Karpas-422 (cell line): ENCODE data around the gene LYPD6. TPM values are rescaled to one million over a fixed set of nuclear protein-coding genes. Genes with fewer than 3 reads are reported as not detected.

Experiments
- DNase-seq: peaks from one replicate; pipeline ENCODE4 v3.0.0-alpha.2; 2015
- H2AFZ ChIP-seq: fragments of 200-600 bp; sonication (generic); 2 replicates; pipeline ENCODE4 v1.6.1; 2014; ENCODE audit warnings: antibody characterized with exemption, low read length, mixed read lengths
- H3K27ac ChIP-seq: fragments of 200-600 bp; sonication (generic); 2 replicates; pipeline ENCODE4 v1.5.1; 2014; ENCODE audit warnings: mild to moderate bottlenecking, low read length, moderate library complexity
- H3K27me3 ChIP-seq: fragments of 200-600 bp; sonication (generic); 2 replicates; pipeline ENCODE4 v1.6.1; 2014; ENCODE audit warnings: low read length, mixed read lengths
- H3K36me3 ChIP-seq: fragments of 200-600 bp; sonication (generic); 2 replicates; pipeline ENCODE4 v1.6.1; 2014; ENCODE audit warnings: low read length, mixed read lengths; ENCODE audit not compliant: insufficient read depth
- H3K4me1 ChIP-seq: fragments of 200-600 bp; sonication (generic); 2 replicates; pipeline ENCODE4 v1.6.1; 2014; ENCODE audit warnings: mild to moderate bottlenecking, low read length, mixed read lengths
- H3K4me2 ChIP-seq: fragments of 200-600 bp; sonication (generic); 2 replicates; pipeline ENCODE4 v1.6.1; 2014; ENCODE audit warnings: low read length, low read depth, mild to moderate bottlenecking; ENCODE audit not compliant: poor library complexity, severe bottlenecking
- H3K4me3 ChIP-seq: fragments of 200-600 bp; sonication (generic); 2 replicates; pipeline ENCODE4 v1.5.1; 2014; ENCODE audit warnings: mild to moderate bottlenecking, antibody characterized with exemption, low read length, mixed read lengths
- H3K79me2 ChIP-seq: fragments of 200-600 bp; sonication (generic); 2 replicates; pipeline ENCODE4 v1.6.1; 2014; ENCODE audit warnings: mild to moderate bottlenecking, low read length, mixed read lengths
- H3K9ac ChIP-seq: fragments of 200-600 bp; sonication (generic); 2 replicates; pipeline ENCODE4 v1.6.0; 2014; ENCODE audit warnings: low read length
- H3K9me2 ChIP-seq: fragments of 200-600 bp; sonication (generic), shearing (Covaris generic); replicated peaks from 2 replicates; pipeline ENCODE4 v1.6.0; 2014; ENCODE audit warnings: mild to moderate bottlenecking, low read length, moderate library complexity; ENCODE audit not compliant: insufficient read depth
- H3K9me3 ChIP-seq: fragments of 300-700, 200-600 bp; sonication (generic); 2 replicates; pipeline ENCODE4 v1.6.1; 2014; ENCODE audit warnings: low read length, mixed read lengths
- H4K20me1 ChIP-seq: fragments of 200-600 bp; sonication (generic); 2 replicates; pipeline ENCODE4 v1.6.1; 2014; ENCODE audit warnings: mild to moderate bottlenecking, antibody characterized with exemption, low read length, low read depth; ENCODE audit not compliant: insufficient read depth
- total RNA-seq: library from RNA; depleted of rRNA; stranded (reverse); fragments of >200 nt; shearing (Covaris generic); gene quantifications from 2 replicates; pipeline ENCODE4 v1.2.3, GENCODE V29; 2014; ENCODE audit warnings: low replicate concordance

Gene LYPD6
- total RNA-seq, 1 experiment from 2014 or later, result not detected

- Histone ChIP-seq H2AFZ (no peak overlapping the region), H3K27me3 (no peaks in the 10 kb centered on the region), H4K20me1 (no peaks in the 10 kb centered on the region), H3K36me3 (no peaks in the 10 kb centered on the region), H3K4me1 (no peaks in the 10 kb centered on the region), H3K27ac (no peak overlapping the region), H3K9me3 (no peaks in the 10 kb centered on the region), H3K9me2 (no peaks in the 10 kb centered on the region), H3K79me2 (no peaks in the 10 kb centered on the region), H3K4me3 (no peak overlapping the region), H3K4me2 (no peak overlapping the region), H3K9ac (no peak overlapping the region)
- DNase-seq, result no peak
These were observed 25.5 kb downstream of the LYPD6 start for GRCh38 chr2:149355716-149356422.

GRCh38 chr2:149357058-149357457, 26.7 kb downstream of the LYPD6 start:
- Histone ChIP-seq H3K9ac (no peak overlapping the region), H3K79me2 (no peaks in the 10 kb centered on the region), H3K4me3 (no peak overlapping the region), H3K9me2 (no peaks in the 10 kb centered on the region), H4K20me1 (no peaks in the 10 kb centered on the region), H3K27me3 (no peaks in the 10 kb centered on the region), H3K36me3 (no peaks in the 10 kb centered on the region), H3K27ac (no peak overlapping the region), H3K4me2 (no peak overlapping the region), H3K4me1 (no peaks in the 10 kb centered on the region), H3K9me3 (no peaks in the 10 kb centered on the region), H2AFZ (no peak overlapping the region)
- no peak for DNase-seq

GRCh38 chr2:149360106-149360505, 29.7 kb downstream of the LYPD6 start:
- Histone ChIP-seq H4K20me1 (no peaks in the 10 kb centered on the region), H2AFZ (no peak overlapping the region), H3K9me3 (no peaks in the 10 kb centered on the region), H3K79me2 (no peaks in the 10 kb centered on the region), H3K36me3 (no peaks in the 10 kb centered on the region), H3K27ac (no peak overlapping the region), H3K9ac (no peak overlapping the region), H3K4me3 (no peak overlapping the region), H3K9me2 (no peaks in the 10 kb centered on the region), H3K4me1 (no peaks in the 10 kb centered on the region), H3K4me2 (no peak overlapping the region), H3K27me3 (no peaks in the 10 kb centered on the region)
- DNase-seq, result no peak

GRCh38 chr2:149363958-149364357, 33.6 kb downstream of the LYPD6 start:
- Histone ChIP-seq H3K9me3 (no peaks in the 10 kb centered on the region), H3K4me2 (no peak overlapping the region), H3K79me2 (no peaks in the 10 kb centered on the region), H3K9ac (no peak overlapping the region), H3K27ac (no peak overlapping the region), H3K36me3 (no peaks in the 10 kb centered on the region), H4K20me1 (no peaks in the 10 kb centered on the region), H3K4me1 (no peaks in the 10 kb centered on the region), H3K27me3 (no peaks in the 10 kb centered on the region), H2AFZ (no peak overlapping the region), H3K4me3 (no peak overlapping the region), H3K9me2 (no peaks in the 10 kb centered on the region)
- no peak for DNase-seq

- no peak for DNase-seq
- Histone ChIP-seq H3K79me2 (no peaks in the 10 kb centered on the region), H3K9me2 (no peaks in the 10 kb centered on the region), H2AFZ (no peak overlapping the region), H3K4me1 (no peaks in the 10 kb centered on the region), H3K36me3 (no peaks in the 10 kb centered on the region), H4K20me1 (no peaks in the 10 kb centered on the region), H3K4me3 (no peak overlapping the region), H3K27me3 (no peaks in the 10 kb centered on the region), H3K9me3 (no peaks in the 10 kb centered on the region), H3K9ac (no peak overlapping the region), H3K27ac (no peak overlapping the region), H3K4me2 (no peak overlapping the region)
These were observed 34.5 kb downstream of the LYPD6 start for GRCh38 chr2:149364839-149365238.

- DNase-seq, result no peak
- Histone ChIP-seq H3K9me3 (no peaks in the 10 kb centered on the region), H3K4me3 (no peak overlapping the region), H3K36me3 (no peaks in the 10 kb centered on the region), H3K4me1 (no peaks in the 10 kb centered on the region), H3K79me2 (no peaks in the 10 kb centered on the region), H3K27me3 (no peaks in the 10 kb centered on the region), H2AFZ (no peak overlapping the region), H4K20me1 (no peaks in the 10 kb centered on the region), H3K9me2 (no peaks in the 10 kb centered on the region), H3K27ac (no peak overlapping the region), H3K4me2 (no peak overlapping the region), H3K9ac (no peak overlapping the region)
These were observed 35.7 kb downstream of the LYPD6 start for GRCh38 chr2:149365931-149366583.

GRCh38 chr2:149370061-149370775, 39.8 kb downstream of the LYPD6 start:
- Histone ChIP-seq H3K27ac (no peak overlapping the region), H3K9me2 (no peaks in the 10 kb centered on the region), H3K4me3 (no peak overlapping the region), H3K4me1 (no peaks in the 10 kb centered on the region), H3K9ac (no peak overlapping the region), H3K4me2 (no peak overlapping the region), H3K27me3 (no peaks in the 10 kb centered on the region), H3K36me3 (no peaks in the 10 kb centered on the region), H4K20me1 (no peaks in the 10 kb centered on the region), H2AFZ (no peak overlapping the region), H3K9me3 (no peaks in the 10 kb centered on the region), H3K79me2 (no peaks in the 10 kb centered on the region)
- no peak for DNase-seq

GRCh38 chr2:149371476-149371875, 41.1 kb downstream of the LYPD6 start:
- no peak overlapping the region for H3K4me3 ChIP-seq
- no peaks in the 10 kb centered on the region for H3K9me2 ChIP-seq
- no peaks in the 10 kb centered on the region for H3K36me3 ChIP-seq
- no peak for DNase-seq
- H3K9me3 ChIP-seq, result no peaks in the 10 kb centered on the region
- no peak overlapping the region for H3K4me2 ChIP-seq
- no peaks in the 10 kb centered on the region for H4K20me1 ChIP-seq
- no peaks in the 10 kb centered on the region for H3K79me2 ChIP-seq
- H2AFZ ChIP-seq, result no peak overlapping the region
- no peak overlapping the region for H3K27ac ChIP-seq
- H3K9ac ChIP-seq, result no peak overlapping the region
- H3K27me3 ChIP-seq, result no peaks in the 10 kb centered on the region
- no peaks in the 10 kb centered on the region for H3K4me1 ChIP-seq
